ENCODE results near the gene PDE7B.

DNA sequence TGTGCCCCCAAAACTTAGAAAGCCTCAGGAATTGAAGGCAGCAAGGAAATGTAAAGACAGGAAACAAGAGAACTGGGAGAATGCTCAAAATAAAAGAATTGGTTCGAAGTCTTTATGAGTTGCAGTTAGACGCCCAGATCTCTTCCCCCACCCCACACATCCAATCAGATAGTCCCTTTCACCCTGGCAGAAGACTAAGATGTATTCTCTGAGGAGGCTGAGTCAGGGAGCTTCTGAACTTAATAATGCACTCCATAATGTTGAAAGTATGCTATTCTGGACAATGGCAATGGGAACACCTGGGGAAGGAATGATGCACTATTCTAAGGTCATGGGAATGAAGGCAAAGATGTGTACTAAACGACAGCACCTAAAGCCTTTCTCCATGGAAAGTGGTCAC, 225.0 kb downstream of the PDE7B start:
- TF ChIP-seq, protein P1, sequence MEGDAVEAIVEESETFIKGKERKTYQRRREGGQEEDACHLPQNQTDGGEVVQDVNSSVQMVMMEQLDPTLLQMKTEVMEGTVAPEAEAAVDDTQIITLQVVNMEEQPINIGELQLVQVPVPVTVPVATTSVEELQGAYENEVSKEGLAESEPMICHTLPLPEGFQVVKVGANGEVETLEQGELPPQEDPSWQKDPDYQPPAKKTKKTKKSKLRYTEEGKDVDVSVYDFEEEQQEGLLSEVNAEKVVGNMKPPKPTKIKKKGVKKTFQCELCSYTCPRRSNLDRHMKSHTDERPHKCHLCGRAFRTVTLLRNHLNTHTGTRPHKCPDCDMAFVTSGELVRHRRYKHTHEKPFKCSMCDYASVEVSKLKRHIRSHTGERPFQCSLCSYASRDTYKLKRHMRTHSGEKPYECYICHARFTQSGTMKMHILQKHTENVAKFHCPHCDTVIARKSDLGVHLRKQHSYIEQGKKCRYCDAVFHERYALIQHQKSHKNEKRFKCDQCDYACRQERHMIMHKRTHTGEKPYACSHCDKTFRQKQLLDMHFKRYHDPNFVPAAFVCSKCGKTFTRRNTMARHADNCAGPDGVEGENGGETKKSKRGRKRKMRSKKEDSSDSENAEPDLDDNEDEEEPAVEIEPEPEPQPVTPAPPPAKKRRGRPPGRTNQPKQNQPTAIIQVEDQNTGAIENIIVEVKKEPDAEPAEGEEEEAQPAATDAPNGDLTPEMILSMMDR (conservative IDR thresholded peaks at IDR 0.05) = no peak
- TF ChIP-seq ZFX (IDR thresholded peaks at IDR 0.05) = no peak

Data from C4-2B (cell line).